Small intestine (tissue), 7 donors: ENCODE data around the gene PAF1. TPM values are rescaled to one million over a fixed set of nuclear protein-coding genes. Genes with fewer than 3 reads are reported as not detected.
"Not testable (repeated sequence)": the region's sequence is repeated elsewhere in the genome, so short reads cannot be mapped to it uniquely, and the experiment has no call there.

Experiments used
- DNase-seq, 2 donors: peaks; one replicate each; pipeline versions ENCODE4 v3.0.0 to v3.0.0-alpha.2; 2013
- FAIRE-seq: peaks from 2 replicates; lab custom pipeline; 2012; peaks lifted over from hg19 to GRCh38; lab: Jason Lieb, UNC
- H3K27ac ChIP-seq, 3 donors: one replicate each; pipeline ENCODE4 v1.5.1; 2013; ENCODE audit warnings: low read length in 2 of 3, mild to moderate bottlenecking in 2 of 3, control low read depth in 1 of 3, inconsistent platforms in 1 of 3, low read depth in 1 of 3, moderate library complexity in 1 of 3
- H3K27me3 ChIP-seq, 3 donors: one replicate each; pipeline ENCODE4 v1.6.1; 2013; ENCODE audit warnings: low read length in 3 of 3, inconsistent platforms in 1 of 3; ENCODE audit not compliant: control insufficient read depth in 3 of 3, insufficient read depth in 3 of 3
- H3K36me3 ChIP-seq, 3 donors: one replicate each; pipeline ENCODE4 v1.6.1; 2013; ENCODE audit warnings: low read length in 3 of 3, inconsistent platforms in 1 of 3, low read depth in 1 of 3, mild to moderate bottlenecking in 1 of 3, moderate library complexity in 1 of 3; ENCODE audit not compliant: control insufficient read depth in 3 of 3, insufficient read depth in 2 of 3
- H3K4me1 ChIP-seq, 3 donors: one replicate each; pipeline ENCODE4 v1.6.1; 2013; ENCODE audit warnings: low read length in 2 of 3, inconsistent platforms in 1 of 3, low read depth in 1 of 3, mild to moderate bottlenecking in 1 of 3, moderate library complexity in 1 of 3; ENCODE audit not compliant: control insufficient read depth in 3 of 3, insufficient read depth in 2 of 3
- H3K4me3 ChIP-seq, 3 donors: one replicate each; pipeline ENCODE4 v1.5.1; 2013; ENCODE audit warnings: low read length in 3 of 3, control low read depth in 1 of 3, inconsistent platforms in 1 of 3, low read depth in 1 of 3, mild to moderate bottlenecking in 1 of 3, moderate library complexity in 1 of 3
- H3K9me3 ChIP-seq, 2 donors: one replicate each; pipeline ENCODE4 v1.6.1; 2013; ENCODE audit warnings: low read depth in 1 of 2, low read length in 1 of 2; ENCODE audit not compliant: control insufficient read depth in 2 of 2, insufficient read depth in 1 of 2
- WGBS, 3 donors: extraction: QIAGEN DNeasy Blood & Tissue Kit; methylation state at CpG; one replicate each; pipeline ENCODE4 v1.1.7; 2013; 5-methylcytosine and 5-hydroxymethylcytosine counted together
- polyA plus RNA-seq, 4 donors: library from polyadenylated mRNA; stranded (reverse) in 3 of 4; unstranded in 1 of 4; fragments of 200-250 nt in 3 of 4; fragments of 120-200 nt in 1 of 4; gene quantifications; one replicate each; pipeline versions ENCODE4 v1.2.1 to v1.2.3, GENCODE V29; 2013
- donor health status: healthy with polysubstance abuse.
- donor health status: control.
- donor health status: control.
- donor health status: Bipolar disorder and iron deficiency.
- donor health status: healthy.

The PAF1 gene
- polyA plus RNA-seq, 4 donors, result 32.9 to 42.7 (median 37.9) TPM

- not testable (repeated sequence) for DNase-seq, H3K27ac ChIP-seq, FAIRE-seq, H3K4me1 ChIP-seq, H3K27me3 ChIP-seq, H3K9me3 ChIP-seq, H3K4me3 ChIP-seq
- peaks cover 9 to 96% (median 29%) of the 10 kb centered on the region in 3 donors for H3K36me3 ChIP-seq
- WGBS, 3 donors, result 95 to 98% (median 96%) methylated on average over 4 of the region's 4 CpGs
Measured at GRCh38 chr19:39379366-39379765, 11.5 kb downstream of the PAF1 start.

- Histone ChIP-seq H3K27me3 (no peaks in the 10 kb centered on the region), H3K27ac (no peak overlapping the region), H3K9me3 (no peaks in the 10 kb centered on the region), H3K4me3 (no peak overlapping the region), H3K4me1 (peaks cover 0 to 3% (median 0%) of the 10 kb centered on the region in 3 donors), H3K36me3 (peaks cover 5 to 94% (median 29%) of the 10 kb centered on the region in 3 donors)
- DNase-seq (no peak), FAIRE-seq (no peak)
- WGBS, 3 donors, result 73 to 82% (median 73%) methylated on average over 18 of the region's 18 CpGs
Measured at GRCh38 chr19:39377373-39378362, 13.2 kb downstream of the PAF1 start.

GRCh38 chr19:39375929-39376328 lies 15.0 kb downstream of the PAF1 start:
- Histone ChIP-seq H3K4me3 (no peak overlapping the region), H3K36me3 (peaks cover 8 to 93% (median 29%) of the 10 kb centered on the region in 3 donors), H3K9me3 (no peaks in the 10 kb centered on the region), H3K27me3 (no peaks in the 10 kb centered on the region), H3K27ac (no peak overlapping the region), H3K4me1 (peaks cover 0 to 3% (median 0%) of the 10 kb centered on the region in 3 donors)
- FAIRE-seq (no peak), DNase-seq (no peak)

GRCh38 chr19:39372941-39373340 lies 18.0 kb downstream of the PAF1 start:
- peaks cover 0 to 3% (median 0%) of the 10 kb centered on the region in 3 donors for H3K4me1 ChIP-seq
- H3K9me3 ChIP-seq, result no peaks in the 10 kb centered on the region
- no peaks in the 10 kb centered on the region for H3K27me3 ChIP-seq
- no peak for DNase-seq
- 42 to 65% (median 64%) methylated on average over 2 of the region's 2 CpGs for WGBS, 3 donors
- no peak overlapping the region for H3K4me3 ChIP-seq
- peaks cover 17 to 84% (median 22%) of the 10 kb centered on the region in 3 donors for H3K36me3 ChIP-seq
- no peak for FAIRE-seq
- H3K27ac ChIP-seq, result peak overlapping the region; percentile 0 to 93 (median 58)

- Histone ChIP-seq H3K4me3 (no peak overlapping the region), H3K9me3 (no peaks in the 10 kb centered on the region), H3K4me1 (peaks cover 0 to 3% (median 0%) of the 10 kb centered on the region in 3 donors), H3K27ac (peak overlapping the region in 2 of 3 donors; percentile 58 to 93), H3K27me3 (no peaks in the 10 kb centered on the region), H3K36me3 (peaks cover 15 to 80% (median 17%) of the 10 kb centered on the region in 3 donors)
- WGBS, 3 donors, result 53 to 80% (median 77%) methylated on average over 8 of the region's 8 CpGs
- FAIRE-seq (no peak), DNase-seq (peak in 1 of 2 donors; percentile 43)
Measured at GRCh38 chr19:39372047-39372802, 18.7 kb downstream of the PAF1 start.

- peaks cover 13 to 73% (median 14%) of the 10 kb centered on the region in 3 donors for H3K36me3 ChIP-seq
Measured at GRCh38 chr19:39370735-39371134, 20.2 kb downstream of the PAF1 start.

GRCh38 chr19:39369200-39369599 lies 21.7 kb downstream of the PAF1 start:
- FAIRE-seq (no peak), DNase-seq (no peak)
- H3K27ac ChIP-seq, result no peak overlapping the region
- peaks cover 0 to 3% (median 0%) of the 10 kb centered on the region in 3 donors for H3K4me1 ChIP-seq
- H3K9me3 ChIP-seq, result no peaks in the 10 kb centered on the region
- peaks cover 11 to 66% (median 12%) of the 10 kb centered on the region in 3 donors for H3K36me3 ChIP-seq
- no peak overlapping the region for H3K4me3 ChIP-seq
- H3K27me3 ChIP-seq, result no peaks in the 10 kb centered on the region
- 78 to 87% (median 86%) methylated on average over 2 of the region's 2 CpGs for WGBS, 3 donors

More at GRCh38 chr19:39370735-39371134, 20.2 kb downstream of the PAF1 start:
- Histone ChIP-seq H3K4me3 (no peak overlapping the region), H3K27me3 (no peaks in the 10 kb centered on the region), H3K4me1 (peaks cover 0 to 3% (median 0%) of the 10 kb centered on the region in 3 donors), H3K9me3 (no peaks in the 10 kb centered on the region), H3K27ac (no peak overlapping the region)
- no peak for FAIRE-seq
- WGBS, 3 donors, result 92 to 97% (median 96%) methylated on average over 5 of the region's 5 CpGs
- DNase-seq, result no peak

- FAIRE-seq (no peak), DNase-seq (no peak)
- Histone ChIP-seq H3K27ac (no peak overlapping the region), H3K4me1 (no peaks in the 10 kb centered on the region), H3K4me3 (no peak overlapping the region), H3K36me3 (peaks cover 10 to 62% (median 13%) of the 10 kb centered on the region in 3 donors), H3K27me3 (no peaks in the 10 kb centered on the region), H3K9me3 (no peaks in the 10 kb centered on the region)
- 95 to 100% (median 98%) methylated on average over 1 of the region's 1 CpG for WGBS, 3 donors
Measured at GRCh38 chr19:39365531-39365930, 25.4 kb downstream of the PAF1 start.
